ENCODE results near the gene TCFL5. TPM values are rescaled to one million over a fixed set of nuclear protein-coding genes. Genes with fewer than 3 reads are reported as not detected.
"Not testable (repeated sequence)": the region's sequence is repeated elsewhere in the genome, so short reads cannot be mapped to it uniquely, and the experiment has no call there.

TCFL5 gene
- total RNA-seq, 1 experiment from 2014 or later, result 23.0 TPM

DNA sequence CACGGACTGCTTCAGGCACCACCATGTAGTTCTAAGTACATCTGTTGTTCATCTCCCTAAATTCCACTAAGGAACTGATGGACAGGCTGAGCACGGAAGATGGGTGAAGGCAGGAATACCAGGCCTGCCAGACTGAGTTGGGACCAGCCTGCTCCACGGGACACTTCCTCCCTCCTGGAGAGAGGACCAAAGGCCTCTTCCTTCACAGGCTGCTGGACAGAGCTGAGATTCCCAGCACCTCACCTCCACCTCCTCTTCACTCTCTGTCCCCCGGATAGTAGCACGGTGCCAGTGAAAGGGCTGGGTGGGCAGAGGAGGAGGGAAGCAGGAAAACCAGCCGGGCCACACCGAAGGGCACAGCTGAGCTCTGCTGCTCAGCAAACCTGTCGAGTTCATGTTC lies 22.9 kb upstream of the TCFL5 start:
- in situ Hi-C loops (cut with HindIII; ENCODE audit: low sequenced_read_pairs), result no loop called here
- DNase-seq (ENCODE audit: low spot score), result no peak

- in situ Hi-C loops (cut with HindIII; ENCODE audit: low sequenced_read_pairs), result no loop called here
- no peak for DNase-seq (ENCODE audit: low spot score)
Observed at GRCh38 chr20:62882426-62882825, 20.8 kb upstream of the TCFL5 start.

- in situ Hi-C loops (cut with HindIII; ENCODE audit: low sequenced_read_pairs), result no loop called here
- DNase-seq (ENCODE audit: low spot score), result no peak
Observed at GRCh38 chr20:62881662-62882395, 20.2 kb upstream of the TCFL5 start.

GRCh38 chr20:62880935-62881661 lies 19.5 kb upstream of the TCFL5 start:
- in situ Hi-C loops (cut with HindIII; ENCODE audit: low sequenced_read_pairs), result no loop called here
- DNase-seq (ENCODE audit: low spot score), result no peak

DNA sequence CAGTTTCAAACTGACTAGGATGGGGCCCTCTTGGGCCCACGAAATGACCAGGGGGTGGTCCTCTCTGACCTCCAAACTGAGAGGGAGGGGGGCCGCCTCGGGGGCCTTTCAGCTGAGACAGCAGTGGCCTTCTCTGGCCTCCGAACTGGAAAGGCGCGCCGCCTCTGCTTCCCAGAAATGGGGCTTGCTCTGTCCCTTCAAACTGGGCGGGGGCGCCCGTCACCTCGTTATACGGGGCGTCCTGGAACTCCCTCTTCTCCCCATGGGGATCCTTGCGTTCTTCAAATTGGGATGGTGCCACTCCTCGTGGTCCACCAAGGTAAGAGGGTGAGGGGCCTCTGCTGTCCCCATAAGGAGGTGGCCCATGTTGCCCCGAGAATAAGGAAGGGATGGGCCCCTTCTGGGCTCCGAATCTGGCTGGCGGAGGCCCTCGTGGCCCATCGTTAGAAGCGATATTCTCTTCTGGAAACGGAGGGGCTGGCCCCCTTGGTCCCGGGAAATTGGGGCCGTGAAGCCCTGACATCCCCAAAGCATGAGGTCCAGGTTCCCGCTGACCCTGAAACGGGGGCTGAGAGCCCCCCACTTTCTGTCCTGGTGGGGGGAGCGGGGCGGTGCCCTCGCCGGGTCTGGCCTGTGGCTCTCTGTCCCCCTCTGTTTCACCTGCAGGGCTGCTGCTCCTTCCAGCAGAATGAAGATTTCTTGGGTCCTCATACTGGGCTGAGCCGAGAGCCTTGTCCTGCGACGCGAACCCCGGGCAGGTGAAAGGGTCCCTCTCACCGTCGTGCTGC lies 18.7 kb upstream of the TCFL5 start:
- no peak for DNase-seq (ENCODE audit: low spot score)
- in situ Hi-C loops (cut with HindIII; ENCODE audit: low sequenced_read_pairs), result no loop called here

- in situ Hi-C loops (cut with HindIII; ENCODE audit: low sequenced_read_pairs), result no loop called here
- no peak for DNase-seq (ENCODE audit: low spot score)
Observed at GRCh38 chr20:62879275-62880146, 17.9 kb upstream of the TCFL5 start.

DNA sequence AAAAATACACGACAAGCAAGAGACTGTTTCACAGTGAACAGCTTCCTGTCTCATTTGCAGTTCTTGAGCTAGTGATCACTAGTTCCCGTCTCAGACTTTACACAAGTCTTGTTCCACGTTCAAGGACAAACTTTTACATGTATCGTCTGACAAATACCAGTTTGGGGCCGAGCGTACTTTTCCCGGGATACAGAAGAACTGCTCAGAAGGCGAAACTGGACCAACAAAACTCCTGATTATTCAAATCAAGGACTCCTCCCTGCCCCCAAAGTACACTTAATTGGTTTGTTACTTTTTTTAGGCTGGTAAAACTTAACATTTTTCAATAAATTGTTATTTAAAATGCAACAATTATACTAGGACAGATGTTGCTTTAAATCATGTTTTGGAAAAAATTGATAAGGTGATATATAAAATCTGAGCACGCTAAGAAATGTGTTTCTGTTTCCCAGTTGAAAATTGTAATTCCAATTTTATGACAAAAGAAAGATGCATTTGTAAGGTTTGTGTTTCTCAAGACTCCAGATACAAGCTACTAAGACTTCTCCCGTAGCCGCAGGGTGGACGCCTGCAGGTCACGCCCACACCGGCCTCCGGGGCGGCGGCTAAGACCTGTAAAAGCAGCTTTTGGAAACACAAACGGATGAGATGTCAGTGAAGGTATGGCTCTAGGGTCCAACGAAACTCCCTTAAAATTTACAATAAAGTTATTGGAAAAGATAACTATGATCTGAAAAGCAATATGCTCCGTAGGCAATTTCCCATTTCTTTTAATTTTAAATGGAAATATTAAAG lies 16.8 kb upstream of the TCFL5 start:
- no peak for DNase-seq (ENCODE audit: low spot score)
- in situ Hi-C loops (cut with HindIII; ENCODE audit: low sequenced_read_pairs), result no loop called here

DNA sequence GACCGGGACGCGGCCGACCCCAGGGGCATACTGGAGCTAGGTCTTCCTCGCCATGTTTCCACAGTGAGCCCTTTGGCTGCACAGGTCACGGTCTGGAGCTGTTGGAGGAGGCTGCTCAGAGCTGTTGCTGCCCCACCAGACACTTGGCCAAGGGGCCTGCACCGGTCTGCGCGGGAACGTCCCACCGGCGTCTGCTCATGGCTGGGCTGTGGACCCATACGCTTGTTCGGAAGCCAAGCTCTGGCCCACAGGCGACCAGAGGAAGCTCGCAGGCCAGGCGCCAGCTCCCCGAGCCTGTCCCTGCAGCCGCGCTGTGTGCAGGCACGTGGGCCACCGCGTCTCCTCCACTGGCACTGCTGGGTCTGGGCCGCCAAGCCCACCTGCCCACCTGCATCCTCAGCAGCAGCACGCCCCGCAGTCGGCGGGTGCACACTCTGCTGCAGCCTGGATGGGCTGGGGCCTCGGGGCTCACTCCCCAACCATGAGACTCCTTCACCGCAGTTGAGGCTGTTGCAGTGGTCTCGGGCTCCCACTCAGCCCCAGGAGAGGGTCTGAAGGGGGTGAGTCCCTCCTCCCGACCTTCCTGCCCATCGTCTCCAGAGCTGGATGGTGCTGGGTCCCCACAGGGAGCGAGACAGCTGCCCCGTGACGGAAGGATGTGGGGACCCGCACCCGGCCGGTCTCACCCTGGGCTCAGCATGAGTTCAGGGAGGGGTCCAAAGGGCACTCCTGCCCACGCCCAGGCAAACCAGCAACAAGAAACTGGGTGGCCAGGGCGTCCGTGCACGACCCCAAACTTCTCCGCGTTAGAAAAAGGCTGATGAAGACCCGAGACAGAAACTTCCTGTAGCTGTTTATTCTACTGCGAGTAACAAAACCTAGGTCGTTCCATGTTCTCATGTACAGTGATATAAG lies 15.5 kb upstream of the TCFL5 start:
- DNase-seq (ENCODE audit: low spot score), result no peak
- in situ Hi-C loops (cut with HindIII; ENCODE audit: low sequenced_read_pairs), result no loop called here

GRCh38 chr20:62876501-62876901 lies 14.9 kb upstream of the TCFL5 start:
- in situ Hi-C loops (cut with HindIII; ENCODE audit: low sequenced_read_pairs), result no loop called here

GRCh38 chr20:62875419-62876361 lies 14.1 kb upstream of the TCFL5 start:
- in situ Hi-C loops (cut with HindIII; ENCODE audit: low sequenced_read_pairs), result no loop called here
- DNase-seq (ENCODE audit: low spot score), result peak; percentile 85

More at GRCh38 chr20:62876501-62876901, 14.9 kb upstream of the TCFL5 start:
- no peak for DNase-seq (ENCODE audit: low spot score)

GRCh38 chr20:62874964-62875344 lies 13.3 kb upstream of the TCFL5 start:
- no peak for DNase-seq (ENCODE audit: low spot score)
- in situ Hi-C loops (cut with HindIII; ENCODE audit: low sequenced_read_pairs), result no loop called here

DNA sequence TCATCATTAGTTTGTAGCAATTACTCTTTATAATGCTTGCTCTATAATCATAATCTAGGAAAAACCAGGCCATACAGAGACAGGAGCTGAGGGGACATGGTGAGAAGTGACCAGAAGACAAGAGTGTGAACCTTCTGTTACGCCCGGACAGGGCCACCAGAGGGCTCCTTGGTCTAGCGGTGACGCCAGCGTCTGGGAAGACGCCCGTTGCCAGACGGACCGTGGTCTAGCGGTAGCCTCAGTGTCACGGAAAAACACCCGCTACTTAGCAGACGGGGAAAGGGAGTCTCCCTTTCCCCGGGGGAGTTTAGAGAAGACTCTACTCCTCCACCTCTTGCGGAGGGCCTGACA lies 12.0 kb upstream of the TCFL5 start:
- in situ Hi-C loops (cut with HindIII; ENCODE audit: low sequenced_read_pairs), result not testable (repeated sequence)
- DNase-seq (ENCODE audit: low spot score), result peak; percentile 86

DNA sequence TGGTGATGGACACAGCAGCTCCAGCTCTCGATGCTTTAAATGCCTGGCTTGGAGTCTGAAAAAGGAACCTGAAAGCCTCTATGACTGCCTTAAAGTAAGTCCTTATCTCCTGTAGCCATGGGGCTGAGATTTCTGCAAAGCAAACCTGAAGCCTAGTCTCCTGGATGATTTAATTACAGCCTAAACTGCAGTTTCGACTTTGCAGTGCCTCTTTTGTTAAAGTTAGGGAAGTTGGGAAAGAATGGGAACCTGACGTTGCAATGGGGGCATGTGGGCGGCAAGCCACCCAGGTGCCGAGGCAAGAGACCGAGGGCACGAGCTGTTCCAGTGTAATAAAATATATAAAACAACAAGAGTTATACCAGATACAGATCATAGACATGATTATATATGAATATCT lies 11.7 kb upstream of the TCFL5 start:
- in situ Hi-C loops (cut with HindIII; ENCODE audit: low sequenced_read_pairs), result no loop called here
- DNase-seq (ENCODE audit: low spot score), result no peak

- in situ Hi-C loops (cut with HindIII; ENCODE audit: low sequenced_read_pairs), result no loop called here
- DNase-seq (ENCODE audit: low spot score), result no peak
Observed at GRCh38 chr20:62872862-62873261, 11.2 kb upstream of the TCFL5 start.

- in situ Hi-C loops (cut with HindIII; ENCODE audit: low sequenced_read_pairs), result no loop called here
- DNase-seq (ENCODE audit: low spot score), result no peak
Observed at GRCh38 chr20:62872184-62872847, 10.7 kb upstream of the TCFL5 start.

GRCh38 chr20:62864207-62864606 lies 2.6 kb upstream of the TCFL5 start:
- in situ Hi-C loops (cut with HindIII; ENCODE audit: low sequenced_read_pairs), result no loop called here

More at GRCh38 chr20:62864207-62864606, 2.6 kb upstream of the TCFL5 start:
- no peak for DNase-seq (ENCODE audit: low spot score)
